HG02970 (cell line): ENCODE measurements around the gene ORAI1.
"Not testable (repeated sequence)": the region's sequence is repeated elsewhere in the genome, so short reads cannot be mapped to it uniquely, and the experiment has no call there.

Experiments used
- ATAC-seq: cut with Tn5 transposase; IDR thresholded peaks from one replicate; pipeline ENCODE4 v1.9.1; 2021; ENCODE audit warnings: mild to moderate bottlenecking, moderate library complexity, moderate number of reproducible peaks; ENCODE audit not compliant: unreplicated experiment, low FRiP score

ORAI1 gene

DNA sequence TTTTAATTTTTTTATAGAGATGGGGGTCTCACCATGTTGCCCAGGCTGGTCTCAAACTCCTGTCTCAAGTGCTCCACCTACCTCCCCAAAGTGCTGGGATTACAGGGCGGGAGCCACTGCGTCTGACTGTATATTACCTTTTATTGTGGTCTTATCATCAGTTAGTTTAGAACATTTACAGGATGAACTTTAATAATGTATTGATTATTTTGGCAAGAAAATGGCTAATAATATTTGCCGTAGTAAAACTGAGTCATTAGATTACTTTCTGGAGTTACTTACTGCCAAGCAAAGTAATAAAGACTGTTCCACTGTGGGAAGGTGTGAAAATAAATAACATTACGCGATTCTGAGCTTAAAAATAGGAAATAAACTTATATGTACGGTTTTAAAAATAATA, 23.6 kb upstream of the ORAI1 start:
- ATAC-seq = no peak

DNA sequence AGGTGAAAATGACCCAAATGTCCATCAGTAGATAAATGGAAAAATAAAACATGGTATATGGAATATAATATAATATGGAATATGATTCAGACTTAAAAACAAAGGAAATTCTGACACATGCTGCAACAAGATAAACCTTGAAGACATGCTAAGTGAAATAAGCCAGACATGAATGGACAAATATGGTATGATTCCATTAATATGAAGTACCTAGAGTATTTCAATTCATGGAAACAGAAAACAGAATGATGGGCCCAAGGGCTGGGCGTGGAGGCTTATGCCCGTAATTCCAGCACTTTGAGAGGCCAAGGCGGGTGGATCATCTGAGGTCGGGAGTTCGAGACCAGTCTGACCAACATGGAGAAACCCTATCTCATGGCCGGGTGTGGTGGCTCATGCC, 22.7 kb upstream of the ORAI1 start:
- no peak for ATAC-seq

DNA sequence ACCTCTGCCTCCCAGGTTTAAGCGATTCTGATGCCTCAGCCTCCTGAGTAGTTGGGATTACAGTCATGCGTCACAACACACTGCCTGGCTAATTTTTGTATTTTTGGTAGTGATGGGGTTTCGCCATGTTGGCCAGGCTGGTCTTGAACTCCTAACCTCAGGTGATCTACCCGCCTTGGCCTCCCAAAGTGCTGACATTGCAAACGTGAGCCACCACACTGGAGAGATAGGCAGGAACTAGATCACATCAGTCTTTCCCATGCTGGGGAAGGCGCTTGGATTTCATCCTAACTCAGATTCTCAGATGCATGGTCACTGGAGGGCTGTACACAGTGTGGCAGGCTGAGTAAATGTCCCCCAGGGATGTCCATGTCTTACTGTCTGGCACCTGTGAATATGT, 18.0 kb upstream of the ORAI1 start:
- no peak for ATAC-seq

DNA sequence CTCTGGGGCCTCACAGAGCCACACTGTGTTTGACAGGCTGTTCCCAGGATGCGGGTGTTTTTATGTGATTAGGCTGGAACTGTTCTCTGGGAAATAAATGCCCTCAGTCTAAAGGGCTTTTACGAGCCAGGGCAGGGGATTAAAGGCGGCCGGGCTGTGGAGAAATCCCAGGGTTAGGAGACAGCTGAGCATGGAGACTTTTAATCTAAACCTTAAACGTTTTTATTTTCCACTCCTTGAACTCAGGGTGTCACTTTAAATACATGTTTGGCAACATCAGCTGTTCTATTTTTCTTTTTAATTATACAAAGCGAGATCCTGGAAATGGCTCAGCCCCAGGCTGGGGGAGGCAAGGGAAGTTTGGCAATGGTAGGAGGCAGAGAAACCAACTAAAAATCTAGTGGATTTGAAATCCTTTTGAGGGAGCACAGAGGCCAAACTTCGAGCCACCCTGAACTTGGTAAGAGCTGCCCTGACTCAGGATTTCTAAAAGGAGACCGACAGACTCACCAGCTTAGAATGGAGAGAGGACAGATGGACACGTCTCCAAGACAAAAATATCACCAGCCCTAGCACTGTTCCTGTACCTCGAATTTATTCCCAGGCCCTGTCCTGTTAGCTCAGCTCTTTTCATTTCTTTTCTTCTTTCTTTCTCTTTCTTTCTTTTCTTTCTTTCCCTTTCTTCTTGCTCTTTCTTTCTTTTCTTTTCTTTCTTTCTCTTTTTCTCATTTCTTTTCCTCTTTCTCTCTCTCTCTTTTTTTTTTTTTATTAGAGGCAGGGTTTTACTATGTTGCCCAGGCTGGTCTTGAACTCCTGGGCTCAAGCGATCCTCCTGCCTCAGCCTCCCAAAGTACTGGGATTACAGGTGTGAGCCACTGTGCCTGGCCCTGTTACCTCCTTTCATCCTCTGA, 15.8 kb upstream of the ORAI1 start:
- no peak for ATAC-seq

DNA sequence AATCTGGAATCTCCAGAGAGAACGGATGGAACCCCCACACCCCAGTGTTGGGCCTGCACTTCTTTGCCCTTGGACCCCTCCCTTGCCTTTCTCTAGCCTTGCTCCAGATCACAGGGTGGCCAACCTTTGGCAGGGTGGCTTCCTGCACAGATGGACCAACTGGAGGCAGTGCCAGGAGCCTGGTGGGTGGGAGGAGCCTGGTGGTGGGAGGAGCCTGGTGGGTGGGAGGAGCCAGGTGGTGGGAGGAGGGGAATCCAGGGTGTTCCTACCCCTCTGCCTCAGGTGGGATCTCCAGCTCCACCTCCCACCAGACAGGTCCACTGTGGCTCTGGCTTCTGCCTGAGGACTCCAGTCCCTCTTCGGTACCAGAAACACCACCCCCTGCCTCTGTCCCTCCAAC, 15.0 kb upstream of the ORAI1 start:
- ATAC-seq = no peak

DNA sequence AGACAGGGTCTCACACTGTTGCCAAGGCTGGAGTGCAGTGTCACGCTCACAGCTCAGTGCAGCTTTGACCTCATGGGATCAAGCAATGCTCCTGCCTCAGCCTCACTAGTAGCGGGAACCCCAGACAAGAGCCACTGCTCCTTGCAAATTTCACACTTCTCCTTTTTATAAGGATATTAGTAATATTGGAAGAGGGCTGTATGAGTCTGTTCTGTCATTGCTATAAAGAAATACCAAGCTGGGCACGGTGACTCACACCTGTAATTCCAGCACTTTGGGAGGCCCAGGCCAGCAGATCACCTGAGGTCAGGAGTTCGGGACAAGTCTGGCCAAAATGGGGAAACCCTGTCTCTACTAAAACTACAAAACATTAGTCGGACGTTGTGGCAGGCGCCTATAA, 12.9 kb upstream of the ORAI1 start:
- ATAC-seq = no peak

DNA sequence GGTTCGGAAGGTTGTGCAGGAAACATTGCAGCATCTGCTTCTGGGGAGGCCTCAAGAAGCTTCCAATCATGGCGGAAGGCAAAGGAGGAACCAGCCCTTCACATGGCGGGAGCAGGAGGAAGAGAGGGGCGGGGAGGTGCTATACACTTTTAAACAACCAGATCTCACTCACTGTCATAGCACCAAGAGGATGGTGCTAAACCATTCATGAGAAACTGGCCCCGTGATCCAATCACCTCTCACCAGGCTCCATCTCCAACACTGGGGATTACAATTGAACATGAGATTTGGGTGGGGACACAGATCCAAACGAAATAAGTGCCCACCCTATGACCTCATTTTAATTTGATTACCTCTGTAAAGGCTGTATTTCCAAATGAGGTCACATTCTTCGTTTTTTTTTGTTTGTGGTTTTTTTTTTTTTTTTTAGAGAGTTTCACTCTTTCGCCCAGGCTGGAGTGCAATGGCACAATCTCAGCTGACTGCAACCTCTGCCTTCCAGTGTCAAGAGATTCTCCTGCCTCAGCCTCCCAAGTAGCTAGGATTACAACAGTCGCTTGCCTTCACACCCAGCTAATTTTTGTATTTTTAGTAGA, 11.4 kb upstream of the ORAI1 start:
- no peak for ATAC-seq

DNA sequence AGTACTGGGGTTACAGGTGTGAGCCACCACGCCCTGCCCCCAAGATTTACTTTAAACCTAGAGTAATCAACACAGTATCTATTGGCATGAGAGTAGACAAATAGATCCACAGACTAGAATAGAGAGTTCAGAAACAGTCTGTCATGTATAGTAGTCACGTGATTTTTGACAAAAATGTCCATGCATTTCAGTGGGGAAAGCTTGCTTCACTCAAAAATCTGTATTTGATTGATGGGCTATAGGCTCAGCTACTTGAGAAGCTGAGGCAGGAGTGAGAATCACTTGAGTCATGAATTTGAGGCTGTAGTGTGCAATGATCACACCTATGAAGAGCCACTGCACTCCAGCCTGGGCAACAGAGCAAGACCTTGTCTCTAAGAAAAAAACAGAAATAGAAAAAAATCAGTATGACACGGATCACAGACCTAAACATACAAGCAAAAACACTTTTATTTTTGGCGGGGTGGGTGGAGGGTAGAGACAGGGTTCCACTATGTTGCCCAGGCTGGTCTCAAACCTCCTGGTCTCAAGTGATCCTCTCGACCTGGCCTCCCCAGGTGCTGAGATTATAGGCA, 7.6 kb upstream of the ORAI1 start:
- no peak for ATAC-seq

DNA sequence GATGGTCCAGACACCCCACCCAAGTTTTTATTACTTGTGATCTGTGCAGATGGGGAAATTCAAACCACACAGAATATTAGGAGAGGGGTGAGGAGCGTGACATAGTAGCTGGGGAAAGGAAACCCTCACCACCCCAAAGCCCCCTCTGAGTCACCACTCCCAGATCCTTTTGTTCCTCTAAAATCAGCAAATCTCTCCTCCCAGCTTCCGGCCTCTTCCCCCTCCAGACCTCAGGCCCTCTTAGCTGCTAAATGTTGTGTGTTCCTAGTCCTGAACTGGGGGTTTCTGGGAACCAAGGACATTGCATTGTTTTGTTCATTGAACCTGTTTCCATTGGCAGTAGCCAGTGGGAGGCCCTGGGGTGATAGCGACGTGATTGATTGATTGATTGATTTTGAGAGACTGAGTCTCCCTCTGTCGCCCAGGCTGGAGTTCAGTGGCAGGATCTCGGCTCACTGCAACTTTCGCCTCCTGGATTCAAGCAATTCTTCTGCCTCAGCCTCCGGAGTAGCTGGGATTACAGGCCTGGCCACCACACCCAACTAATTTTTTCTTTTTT, 5.9 kb upstream of the ORAI1 start:
- ATAC-seq = no peak

DNA sequence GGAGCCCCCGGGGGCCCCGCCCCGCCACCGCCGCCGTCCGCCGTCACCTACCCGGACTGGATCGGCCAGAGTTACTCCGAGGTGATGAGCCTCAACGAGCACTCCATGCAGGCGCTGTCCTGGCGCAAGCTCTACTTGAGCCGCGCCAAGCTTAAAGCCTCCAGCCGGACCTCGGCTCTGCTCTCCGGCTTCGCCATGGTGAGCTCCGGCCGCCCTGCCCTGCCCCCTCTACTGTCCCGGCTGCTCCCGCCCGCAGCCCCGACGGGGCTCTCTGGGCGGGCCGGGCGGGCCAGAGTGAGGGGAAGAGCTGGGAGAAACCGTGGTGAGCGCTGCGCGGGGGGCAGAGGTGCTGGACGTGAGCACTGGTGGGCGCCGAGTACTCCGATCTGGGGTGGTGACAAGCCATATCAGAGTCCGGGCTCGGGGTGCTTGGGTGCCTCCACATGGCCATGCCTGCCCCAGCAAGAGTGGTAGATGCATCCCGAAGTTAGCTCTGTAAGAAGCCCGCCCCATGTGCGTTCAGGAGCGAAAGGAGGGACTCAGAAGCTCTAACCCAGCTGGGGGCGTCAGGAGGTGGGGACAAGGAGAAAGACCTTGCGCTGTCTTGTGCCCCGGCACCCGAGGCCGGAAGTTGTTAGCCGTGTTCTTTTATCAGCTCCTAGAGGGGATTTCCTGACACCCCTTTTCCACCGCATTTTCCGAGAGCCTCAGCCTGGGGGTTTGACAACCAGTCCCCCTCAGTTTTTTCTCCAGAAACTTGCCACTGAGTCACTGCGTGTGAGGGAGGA, 717 bp downstream of the ORAI1 start:
- peak; percentile 25 for ATAC-seq

DNA sequence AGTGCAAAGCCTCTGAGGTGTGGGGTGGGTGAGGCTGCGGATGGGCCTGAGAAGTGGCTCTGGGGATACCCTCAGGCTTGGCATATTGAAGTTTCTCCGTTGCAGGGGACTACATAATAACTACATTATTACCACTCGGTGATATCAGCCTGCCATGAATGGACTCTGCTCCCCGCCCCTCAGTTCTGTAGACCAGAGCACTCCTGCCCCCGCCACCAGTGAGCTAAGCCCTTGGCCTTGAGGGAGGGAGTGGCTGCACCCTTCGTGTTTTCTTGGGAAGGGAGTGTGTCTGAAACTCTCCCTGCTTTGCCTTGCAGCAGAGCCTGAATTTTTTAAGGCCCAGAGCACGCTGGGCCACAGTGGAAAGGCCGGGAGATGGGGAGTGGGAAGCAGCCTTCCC, 1.7 kb downstream of the ORAI1 start:
- no peak for ATAC-seq

DNA sequence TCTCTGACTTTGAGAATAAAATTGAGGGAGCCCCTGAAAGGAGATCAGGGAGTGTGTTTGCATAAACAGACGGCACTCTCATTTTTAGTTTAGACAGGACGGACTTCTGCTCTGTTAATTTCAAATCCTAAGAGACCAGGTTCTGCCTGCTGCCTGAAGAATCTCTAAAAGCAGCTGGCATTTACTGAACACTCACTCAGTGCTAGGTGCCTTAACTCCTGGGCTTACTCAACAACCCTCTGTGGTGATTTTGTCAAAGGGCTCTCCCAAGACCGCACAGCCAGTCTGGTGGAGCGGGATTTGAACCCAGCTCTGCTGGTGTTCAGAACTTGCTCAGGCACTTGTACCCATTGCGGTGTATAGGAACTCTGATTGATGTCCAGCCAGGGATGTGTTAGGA, 2.2 kb downstream of the ORAI1 start:
- no peak for ATAC-seq

DNA sequence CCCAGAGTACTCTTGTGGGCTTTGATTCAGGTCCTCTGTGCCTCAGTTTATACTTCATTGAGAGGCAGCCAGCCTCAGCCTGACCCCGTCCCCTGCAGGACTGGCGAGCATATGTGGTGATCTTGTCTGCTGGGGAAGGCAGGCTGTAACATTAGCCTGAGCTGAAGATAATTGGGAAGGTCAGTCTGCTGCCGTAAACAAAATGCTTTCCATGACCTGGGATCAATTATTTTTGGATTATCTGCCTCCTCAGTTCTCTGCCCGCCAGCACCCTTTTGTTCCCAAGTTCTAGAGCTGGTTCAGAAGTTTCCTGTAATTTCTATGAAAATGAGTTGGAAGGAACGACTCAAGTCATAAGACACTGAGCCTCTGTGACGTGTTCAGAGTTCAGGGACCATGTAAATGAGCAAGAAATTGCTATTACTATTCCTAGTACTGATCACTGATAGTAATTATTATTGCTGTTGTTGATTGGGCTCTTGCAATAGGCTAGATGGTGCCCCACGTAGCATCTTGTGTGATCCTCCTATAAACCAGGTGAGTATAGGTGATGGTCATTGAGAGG, 4.5 kb downstream of the ORAI1 start:
- no peak for ATAC-seq

DNA sequence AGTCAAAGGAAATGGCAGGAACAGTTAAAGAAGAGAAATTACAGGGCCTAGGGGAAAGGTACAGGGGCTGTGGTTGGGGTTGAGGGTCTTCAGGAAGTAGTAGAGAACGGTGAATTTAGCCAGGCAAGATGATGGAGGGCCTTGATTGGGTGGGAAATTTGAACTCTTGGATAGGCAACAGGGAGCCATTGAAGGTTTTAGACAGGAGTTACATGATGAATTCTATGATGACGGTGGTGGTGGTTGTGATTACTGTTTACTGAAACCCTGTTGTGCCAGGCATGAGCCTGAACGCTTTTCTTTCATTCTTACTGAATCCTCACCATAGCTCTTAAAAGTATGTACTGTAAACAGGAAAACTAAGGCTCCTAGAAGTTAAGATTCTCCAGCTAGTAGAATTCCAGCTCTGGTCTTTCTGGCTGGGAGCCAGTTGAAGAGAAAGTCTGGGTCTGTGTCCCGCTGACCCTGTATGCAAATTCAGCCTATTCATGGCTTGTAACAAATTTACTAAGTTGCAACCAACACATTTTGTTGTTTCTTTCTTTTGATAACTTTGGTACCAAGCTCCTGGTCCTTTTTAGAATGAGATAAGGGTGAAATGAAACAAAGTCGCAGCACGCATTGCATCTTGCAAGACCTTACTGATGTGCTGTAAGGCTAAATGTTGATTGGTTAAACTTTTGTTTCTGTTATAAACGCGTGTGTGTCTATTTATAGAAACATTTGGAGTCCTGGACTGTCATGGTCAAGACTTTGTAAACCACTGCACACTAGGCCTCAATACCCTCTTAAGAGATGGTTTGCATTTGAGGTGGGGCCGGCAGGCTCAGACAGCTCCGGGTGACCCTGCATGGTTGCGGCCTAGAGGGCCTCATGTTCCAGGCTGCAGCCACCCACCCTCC, 6.0 kb downstream of the ORAI1 start:
- ATAC-seq = no peak

DNA sequence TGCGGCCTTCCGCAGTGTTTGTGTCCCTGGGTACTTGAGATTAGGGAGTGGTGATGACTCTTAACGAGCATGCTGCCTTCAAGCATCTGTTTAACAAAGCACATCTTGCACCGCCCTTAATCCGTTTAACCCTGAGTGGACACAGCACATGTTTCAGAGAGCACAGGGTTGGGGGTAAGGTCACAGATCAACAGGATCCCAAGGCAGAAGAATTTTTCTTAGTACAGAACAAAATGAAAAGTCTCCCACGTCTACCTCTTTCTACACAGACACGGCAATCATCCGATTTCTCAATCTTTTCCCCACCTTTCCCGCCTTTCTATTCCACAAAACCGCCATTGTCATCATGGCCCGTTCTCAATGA, 7.5 kb downstream of the ORAI1 start:
- ATAC-seq = not testable (repeated sequence)

DNA sequence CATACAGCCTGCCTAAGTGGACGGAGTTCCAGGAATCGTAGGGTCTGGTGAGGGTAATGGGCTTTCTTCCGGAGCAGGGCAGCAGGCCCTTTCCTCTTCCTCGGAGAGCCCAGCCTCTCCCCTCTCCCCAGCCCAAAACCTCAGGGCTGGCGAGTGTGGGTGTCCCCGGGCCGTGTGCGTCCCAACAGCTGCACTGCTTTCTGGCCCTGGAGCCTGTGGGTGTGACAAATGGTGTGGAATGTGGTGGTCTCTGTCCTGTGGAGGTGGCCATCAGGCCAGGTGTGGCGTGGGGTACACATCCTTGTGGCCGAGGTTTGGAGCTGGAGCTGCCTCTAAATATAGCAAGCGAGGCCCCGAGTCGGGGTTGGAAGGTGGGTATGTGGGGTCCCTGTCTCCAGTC, 8.5 kb downstream of the ORAI1 start:
- no peak for ATAC-seq

DNA sequence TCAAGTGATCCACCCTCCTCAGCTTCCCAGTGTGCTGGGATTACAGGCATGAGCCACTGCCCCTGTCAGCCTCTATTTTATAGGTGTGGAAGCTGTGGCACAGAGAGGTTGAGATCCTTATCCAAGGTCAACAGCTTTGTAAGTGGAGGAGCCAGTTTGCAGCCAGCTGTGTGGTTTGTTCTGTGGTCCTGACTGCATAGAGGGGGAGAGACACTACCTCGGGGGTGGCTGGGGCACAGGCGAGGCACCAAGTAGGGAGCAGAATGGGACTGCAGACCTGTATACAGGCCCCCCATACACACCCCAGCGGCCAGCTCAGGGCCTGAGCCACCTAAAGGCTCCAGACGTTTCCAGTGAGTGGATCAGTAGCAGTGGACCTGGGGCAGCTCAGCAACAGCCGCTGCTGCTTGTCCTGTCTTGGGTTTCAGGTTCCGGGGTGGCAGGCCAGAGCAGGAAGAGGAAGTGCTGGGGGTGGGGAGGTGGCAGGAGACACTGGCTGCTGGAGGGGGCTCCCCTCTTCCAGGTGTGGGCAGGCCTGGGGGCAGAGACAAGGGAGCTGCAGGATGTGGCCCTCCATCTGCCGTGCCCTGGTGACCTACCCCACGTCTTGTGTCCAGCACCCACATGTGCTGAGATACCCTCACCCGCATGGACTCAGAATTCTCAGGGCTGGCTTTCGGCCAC, 11.0 kb downstream of the ORAI1 start:
- no peak for ATAC-seq

DNA sequence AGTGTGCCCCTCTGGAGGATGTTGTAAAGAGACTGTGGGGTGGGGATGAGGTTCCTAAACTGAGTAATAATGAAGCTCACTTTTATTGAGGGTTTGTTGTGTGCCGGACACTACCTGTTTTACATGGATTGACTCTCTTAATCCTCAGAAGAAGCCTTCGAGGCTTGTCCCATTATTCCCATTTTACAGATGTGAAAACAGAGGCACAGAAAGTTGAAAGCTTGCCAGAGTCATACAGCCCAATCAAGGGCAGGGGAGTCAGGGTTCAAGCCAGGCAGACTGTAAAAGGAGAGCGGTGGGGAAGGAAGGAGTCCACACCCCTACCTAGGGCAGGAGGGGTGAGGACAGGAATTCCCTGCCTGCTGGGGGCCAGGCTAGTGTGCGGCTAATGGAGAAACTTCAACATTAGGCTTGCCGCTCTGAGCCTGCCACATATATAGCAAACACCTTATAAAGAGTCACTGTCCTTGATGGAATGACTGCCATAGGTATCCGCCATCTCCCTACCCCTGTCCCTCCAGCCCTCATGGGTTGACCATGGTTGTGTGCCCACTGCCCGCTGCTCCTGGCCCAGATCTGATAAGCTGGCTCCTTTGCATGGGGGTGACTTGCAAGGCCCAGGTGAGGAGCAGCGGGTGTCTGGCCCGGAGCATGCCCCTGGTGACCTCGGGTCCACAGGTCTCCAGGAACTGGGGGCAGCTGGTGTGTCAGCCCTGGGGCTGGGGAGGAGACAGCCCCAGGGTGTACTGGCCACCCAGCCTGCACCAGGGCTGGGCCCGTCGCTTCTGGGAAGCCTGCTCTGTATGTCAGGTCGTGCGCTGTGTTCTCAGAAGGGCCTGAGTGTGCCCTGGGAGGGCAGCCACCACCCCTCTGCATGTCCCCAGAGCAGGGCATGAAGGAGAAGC, 12.2 kb downstream of the ORAI1 start:
- ATAC-seq = no peak
